ENCODE measurements around the gene KLB.

The KLB gene

DNA sequence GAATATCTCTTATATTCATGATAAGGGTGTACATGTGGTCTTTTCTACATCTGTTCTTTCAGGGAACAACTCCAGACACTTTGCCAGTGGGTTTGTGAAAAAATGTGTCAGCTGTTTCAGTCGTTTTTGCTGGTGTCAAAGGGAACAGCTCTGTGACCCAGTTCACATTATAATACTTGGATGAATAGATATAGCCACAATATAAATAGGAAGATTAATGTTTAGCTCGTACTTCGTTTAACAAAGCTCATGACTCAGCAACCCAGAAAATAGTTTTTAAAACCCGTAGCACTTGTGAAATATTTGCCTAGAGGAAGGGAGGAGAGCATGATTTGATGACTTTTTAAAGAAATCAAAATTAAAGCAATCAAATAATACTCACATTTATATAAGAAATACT, 60.0 kb downstream of the KLB start:
- no peak overlapping the region for H3K9ac ChIP-seq (ENCODE audit: low read depth, low read length)
- H3K27me3 ChIP-seq (ENCODE audit: control insufficient read depth, insufficient read depth, low read length): no peaks in the 10 kb centered on the region
- H3K27ac ChIP-seq (ENCODE audit: low read depth, low read length): no peak overlapping the region
- no peaks in the 10 kb centered on the region for H3K4me1 ChIP-seq (ENCODE audit: control insufficient read depth, insufficient read depth, low read length)
- H3K9me3 ChIP-seq (ENCODE audit: control insufficient read depth, insufficient read depth, low read length): no peaks in the 10 kb centered on the region
- no peak overlapping the region for H3K4me3 ChIP-seq (ENCODE audit: low read depth, low read length)
- H3K36me3 ChIP-seq (ENCODE audit: control insufficient read depth, insufficient read depth, low read length): peaks cover 81% of the 10 kb centered on the region

DNA sequence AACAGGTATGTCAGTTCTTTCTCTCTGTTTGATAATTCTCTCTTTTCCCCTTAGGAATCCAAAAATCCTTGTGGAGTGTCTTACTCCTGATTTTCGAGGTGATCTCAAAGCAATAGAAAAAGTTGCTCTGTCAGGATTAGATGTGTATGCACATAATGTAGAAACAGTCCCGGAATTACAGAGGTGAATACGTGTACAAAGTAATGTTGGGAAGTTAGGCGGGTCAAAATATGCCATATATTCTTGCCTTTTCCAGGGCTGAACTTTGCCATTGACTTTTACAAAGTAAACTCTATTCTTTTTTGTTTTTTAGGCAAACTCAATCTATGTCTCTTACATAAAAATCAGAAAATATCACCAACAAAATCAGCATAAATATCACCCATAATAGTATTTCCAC, 60.7 kb downstream of the KLB start:
- H3K27me3 ChIP-seq (ENCODE audit: control insufficient read depth, insufficient read depth, low read length): no peaks in the 10 kb centered on the region
- H3K36me3 ChIP-seq (ENCODE audit: control insufficient read depth, insufficient read depth, low read length): peaks cover 82% of the 10 kb centered on the region
- H3K27ac ChIP-seq (ENCODE audit: low read depth, low read length): no peak overlapping the region
- no peaks in the 10 kb centered on the region for H3K4me1 ChIP-seq (ENCODE audit: control insufficient read depth, insufficient read depth, low read length)
- H3K9me3 ChIP-seq (ENCODE audit: control insufficient read depth, insufficient read depth, low read length): no peaks in the 10 kb centered on the region
- no peak overlapping the region for H3K4me3 ChIP-seq (ENCODE audit: low read depth, low read length)
- no peak overlapping the region for H3K9ac ChIP-seq (ENCODE audit: low read depth, low read length)

DNA sequence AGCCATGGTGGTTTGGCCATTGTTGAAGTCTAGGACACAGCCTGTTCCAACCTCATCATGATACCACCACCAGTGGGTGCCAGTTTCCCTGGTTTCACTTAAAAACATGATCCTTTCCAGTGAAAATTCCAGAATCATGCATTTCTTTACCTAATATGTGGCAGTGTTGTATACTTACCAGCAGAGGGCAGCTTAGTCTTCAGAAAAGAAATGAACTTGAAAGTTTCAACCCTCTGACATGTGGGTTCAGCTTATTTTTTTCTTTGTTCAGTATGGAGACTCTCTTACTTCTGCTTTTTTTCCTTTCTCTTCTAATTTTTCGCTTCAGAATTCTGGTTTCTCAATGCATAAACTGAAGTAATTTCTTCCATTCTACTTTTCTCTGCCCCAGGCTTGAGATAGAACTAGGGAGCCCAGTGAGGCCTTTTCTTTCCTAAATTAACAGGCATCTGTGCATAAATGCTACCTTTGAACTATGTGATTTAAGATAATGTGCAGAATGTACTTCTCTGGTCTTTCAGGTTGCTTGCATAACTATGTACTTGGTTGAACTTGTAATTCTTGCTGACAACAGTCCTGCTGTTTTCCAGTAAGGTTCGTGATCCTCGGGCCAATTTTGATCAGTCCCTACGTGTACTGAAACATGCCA, 62.8 kb downstream of the KLB start:
- H3K36me3 ChIP-seq (ENCODE audit: control insufficient read depth, insufficient read depth, low read length): peaks cover 78% of the 10 kb centered on the region
- H3K4me3 ChIP-seq (ENCODE audit: low read depth, low read length): no peak overlapping the region
- no peaks in the 10 kb centered on the region for H3K4me1 ChIP-seq (ENCODE audit: control insufficient read depth, insufficient read depth, low read length)
- H3K27ac ChIP-seq (ENCODE audit: low read depth, low read length): peak overlapping the region; percentile 59
- H3K9me3 ChIP-seq (ENCODE audit: control insufficient read depth, insufficient read depth, low read length): no peaks in the 10 kb centered on the region
- no peak overlapping the region for H3K9ac ChIP-seq (ENCODE audit: low read depth, low read length)
- H3K27me3 ChIP-seq (ENCODE audit: control insufficient read depth, insufficient read depth, low read length): no peaks in the 10 kb centered on the region

DNA sequence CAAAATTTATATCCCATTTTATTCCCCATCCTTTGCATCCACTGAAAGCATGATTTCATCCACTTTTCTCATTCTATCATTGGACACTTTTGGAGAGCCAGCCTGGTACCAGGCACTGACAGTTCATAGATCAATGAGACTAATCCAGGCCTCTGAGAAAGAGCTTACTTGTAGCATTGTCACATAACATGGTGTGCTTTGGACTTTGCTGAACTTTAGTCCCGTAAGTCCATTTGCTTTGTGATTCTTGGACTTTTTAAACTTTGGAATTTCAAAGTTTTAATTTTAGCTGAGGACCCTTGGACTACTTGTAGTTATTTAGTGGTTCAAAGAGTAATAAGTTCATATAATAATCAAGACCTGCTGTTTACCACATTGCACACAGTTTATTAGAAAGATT, 63.7 kb downstream of the KLB start:
- Histone ChIP-seq H3K27ac (ENCODE audit: low read depth, low read length) (no peak overlapping the region), H3K36me3 (ENCODE audit: control insufficient read depth, insufficient read depth, low read length) (peaks cover 70% of the 10 kb centered on the region), H3K4me1 (ENCODE audit: control insufficient read depth, insufficient read depth, low read length) (no peaks in the 10 kb centered on the region)

DNA sequence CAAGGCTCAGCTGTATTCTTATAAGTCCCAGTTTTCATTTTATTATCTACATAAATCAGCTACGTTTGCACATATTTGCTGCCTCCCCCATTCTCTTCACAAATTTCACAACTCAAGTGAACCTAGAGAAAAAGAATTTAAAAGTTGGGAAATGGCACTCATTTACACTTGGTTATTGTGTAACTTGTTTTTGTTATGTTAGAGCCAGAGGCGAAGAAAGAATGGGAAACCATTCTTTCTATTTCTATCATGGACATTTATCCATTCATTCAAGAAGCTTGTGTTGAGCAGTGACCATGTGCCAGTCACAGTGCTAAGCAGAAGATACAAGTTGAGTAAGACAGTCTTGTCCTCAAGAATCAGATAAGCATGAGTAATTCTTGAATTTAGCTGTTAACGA, 65.7 kb downstream of the KLB start:
- Histone ChIP-seq H3K27ac (ENCODE audit: low read depth, low read length) (no peak overlapping the region), H3K9ac (ENCODE audit: low read depth, low read length) (no peak overlapping the region), H3K4me1 (ENCODE audit: control insufficient read depth, insufficient read depth, low read length) (no peaks in the 10 kb centered on the region), H3K36me3 (ENCODE audit: control insufficient read depth, insufficient read depth, low read length) (peaks cover 67% of the 10 kb centered on the region), H3K27me3 (ENCODE audit: control insufficient read depth, insufficient read depth, low read length) (no peaks in the 10 kb centered on the region), H3K4me3 (ENCODE audit: low read depth, low read length) (no peak overlapping the region), H3K9me3 (ENCODE audit: control insufficient read depth, insufficient read depth, low read length) (no peaks in the 10 kb centered on the region)

More for the DNA sequence above, 63.7 kb downstream of the KLB start:
- Histone ChIP-seq H3K9ac (ENCODE audit: low read depth, low read length) (no peak overlapping the region), H3K9me3 (ENCODE audit: control insufficient read depth, insufficient read depth, low read length) (no peaks in the 10 kb centered on the region), H3K4me3 (ENCODE audit: low read depth, low read length) (no peak overlapping the region), H3K27me3 (ENCODE audit: control insufficient read depth, insufficient read depth, low read length) (no peaks in the 10 kb centered on the region)

DNA sequence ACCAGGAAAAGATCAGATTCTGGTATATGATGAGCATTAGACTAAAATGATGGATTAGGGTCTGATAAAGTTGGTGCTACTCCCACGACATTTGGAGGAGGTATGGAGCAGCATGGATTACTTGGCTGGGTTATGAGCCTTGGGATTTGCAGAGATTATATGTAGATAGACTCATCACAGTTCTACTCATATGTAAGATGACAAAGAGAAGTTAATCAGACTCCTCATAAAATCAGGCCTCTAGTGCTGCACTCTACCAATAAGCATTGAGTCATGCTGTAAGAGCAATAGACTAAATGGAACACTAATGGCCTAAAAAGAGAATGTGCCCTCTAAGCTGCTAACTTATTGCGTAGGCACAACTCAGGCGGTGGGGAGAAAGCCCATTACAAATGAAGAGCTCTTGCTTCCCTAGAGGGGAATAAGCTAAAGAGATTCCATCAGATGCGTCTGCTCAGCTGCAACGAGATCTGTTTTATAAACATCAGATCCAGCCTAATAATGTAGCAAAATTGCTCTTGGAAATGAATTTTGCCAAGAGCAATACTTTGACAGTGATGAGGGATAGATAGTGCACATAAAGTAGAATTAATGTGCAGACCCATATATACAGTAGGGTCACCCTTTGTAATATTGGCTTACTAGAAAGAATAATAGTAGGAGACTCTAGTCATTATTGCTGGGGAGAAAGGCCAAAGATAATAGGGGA, 69.6 kb downstream of the KLB start:
- Histone ChIP-seq H3K4me3 (ENCODE audit: low read depth, low read length) (no peak overlapping the region), H3K27me3 (ENCODE audit: control insufficient read depth, insufficient read depth, low read length) (no peaks in the 10 kb centered on the region), H3K4me1 (ENCODE audit: control insufficient read depth, insufficient read depth, low read length) (no peaks in the 10 kb centered on the region), H3K9me3 (ENCODE audit: control insufficient read depth, insufficient read depth, low read length) (no peaks in the 10 kb centered on the region), H3K36me3 (ENCODE audit: control insufficient read depth, insufficient read depth, low read length) (peaks cover 41% of the 10 kb centered on the region), H3K27ac (ENCODE audit: low read depth, low read length) (no peak overlapping the region), H3K9ac (ENCODE audit: low read depth, low read length) (no peak overlapping the region)

DNA sequence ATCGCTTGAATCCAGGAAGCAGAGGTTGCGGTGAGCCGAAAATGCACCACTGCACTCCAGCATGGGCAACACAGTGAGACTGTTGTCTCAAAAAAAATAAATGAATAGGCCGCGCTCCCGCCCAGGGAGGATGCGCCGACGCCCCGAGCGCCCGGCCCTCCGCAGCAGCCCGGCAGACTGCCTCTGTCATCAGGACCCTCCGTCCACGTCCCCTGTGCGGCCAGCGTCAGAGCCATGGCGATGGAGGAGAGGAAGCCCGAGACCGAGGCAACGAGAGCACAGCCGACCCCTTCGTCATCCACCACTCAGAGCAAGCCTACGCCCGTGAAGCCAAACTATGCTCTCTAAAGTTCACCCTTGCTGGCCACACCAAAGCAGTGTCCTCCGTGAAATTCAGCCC, 73.5 kb downstream of the KLB start:
- H3K9me3 ChIP-seq (ENCODE audit: control insufficient read depth, insufficient read depth, low read length): no peaks in the 10 kb centered on the region
- H3K4me3 ChIP-seq (ENCODE audit: low read depth, low read length): no peak overlapping the region
- no peak overlapping the region for H3K27ac ChIP-seq (ENCODE audit: low read depth, low read length)
- no peaks in the 10 kb centered on the region for H3K4me1 ChIP-seq (ENCODE audit: control insufficient read depth, insufficient read depth, low read length)
- peaks cover 17% of the 10 kb centered on the region for H3K36me3 ChIP-seq (ENCODE audit: control insufficient read depth, insufficient read depth, low read length)
- no peaks in the 10 kb centered on the region for H3K27me3 ChIP-seq (ENCODE audit: control insufficient read depth, insufficient read depth, low read length)
- no peak overlapping the region for H3K9ac ChIP-seq (ENCODE audit: low read depth, low read length)

DNA sequence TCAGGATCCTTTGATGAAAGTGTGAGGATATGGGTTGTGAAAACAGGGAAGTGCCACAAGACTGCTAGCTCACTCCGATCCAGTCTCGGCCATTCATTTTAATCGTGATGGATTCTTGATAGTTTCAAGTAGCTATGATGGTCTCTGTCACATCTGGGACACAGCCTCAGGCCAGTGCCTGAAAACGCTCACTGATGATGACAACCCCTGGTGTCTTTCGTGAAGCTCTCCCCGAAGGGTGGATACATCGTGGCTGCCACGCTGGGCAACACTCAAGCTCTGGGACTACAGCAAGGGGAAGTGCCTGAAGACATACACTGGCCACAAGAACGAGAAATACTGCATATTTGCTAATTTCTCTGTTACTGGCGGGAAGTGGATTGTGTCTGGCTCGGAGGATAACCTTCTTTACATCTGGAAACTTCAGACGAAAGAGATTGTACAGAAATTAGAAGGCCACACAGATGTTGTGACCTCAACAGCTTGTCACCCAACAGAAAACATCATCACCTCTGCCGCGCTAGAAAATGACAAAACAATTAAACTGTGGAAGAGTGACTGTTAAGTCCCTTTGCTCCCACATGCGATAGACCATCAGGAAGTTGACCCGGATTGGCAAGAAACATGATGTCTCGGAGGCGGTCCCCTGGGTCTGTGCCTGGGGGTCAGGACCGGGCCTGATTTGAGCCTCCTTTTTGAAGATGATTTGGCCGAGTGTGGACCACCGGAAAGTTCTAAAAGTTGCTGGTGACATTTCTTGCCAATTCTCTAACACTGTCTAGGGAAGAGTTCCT, 74.4 kb downstream of the KLB start:
- peaks cover 14% of the 10 kb centered on the region for H3K36me3 ChIP-seq (ENCODE audit: control insufficient read depth, insufficient read depth, low read length)
- no peak overlapping the region for H3K9ac ChIP-seq (ENCODE audit: low read depth, low read length)
- H3K4me3 ChIP-seq (ENCODE audit: low read depth, low read length): no peak overlapping the region
- H3K9me3 ChIP-seq (ENCODE audit: control insufficient read depth, insufficient read depth, low read length): no peaks in the 10 kb centered on the region
- H3K27ac ChIP-seq (ENCODE audit: low read depth, low read length): no peak overlapping the region
- no peaks in the 10 kb centered on the region for H3K4me1 ChIP-seq (ENCODE audit: control insufficient read depth, insufficient read depth, low read length)
- no peaks in the 10 kb centered on the region for H3K27me3 ChIP-seq (ENCODE audit: control insufficient read depth, insufficient read depth, low read length)

DNA sequence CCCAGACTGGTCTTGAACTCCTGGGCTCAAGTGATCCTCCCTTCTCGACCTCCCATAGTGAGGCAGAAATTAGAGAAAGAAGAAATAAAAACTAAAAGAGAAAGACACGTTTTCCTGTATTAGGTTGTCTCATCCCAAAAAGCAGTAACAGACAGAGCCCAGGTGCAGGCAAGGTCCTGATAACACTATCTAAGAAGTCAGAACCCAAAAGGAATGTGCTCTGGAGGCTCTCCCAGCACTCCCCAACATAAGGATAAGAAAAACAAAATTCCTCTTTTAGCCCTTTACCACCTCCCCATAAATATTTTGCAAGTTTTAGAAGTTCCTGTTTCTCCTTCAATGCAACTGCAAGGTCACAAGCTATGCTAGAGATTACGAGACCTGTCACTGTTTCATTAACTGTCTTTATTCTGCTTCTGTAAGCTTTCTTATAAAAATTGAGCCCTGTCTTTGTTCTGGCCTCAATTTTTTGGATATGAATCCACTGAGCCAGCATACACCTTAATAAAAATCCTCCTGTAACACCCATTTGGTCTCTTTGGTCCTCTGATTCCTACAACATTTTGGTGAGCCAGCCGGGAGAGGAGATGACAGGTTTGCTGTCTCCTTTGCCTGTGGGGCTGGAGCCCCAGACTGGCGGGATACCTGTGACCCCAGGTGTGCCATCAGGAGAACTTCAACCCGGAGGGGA, 78.0 kb downstream of the KLB start:
- H3K9me3 ChIP-seq (ENCODE audit: control insufficient read depth, insufficient read depth, low read length): no peaks in the 10 kb centered on the region
- no peaks in the 10 kb centered on the region for H3K27me3 ChIP-seq (ENCODE audit: control insufficient read depth, insufficient read depth, low read length)
- H3K4me1 ChIP-seq (ENCODE audit: control insufficient read depth, insufficient read depth, low read length): no peaks in the 10 kb centered on the region
- H3K36me3 ChIP-seq (ENCODE audit: control insufficient read depth, insufficient read depth, low read length): no peaks in the 10 kb centered on the region
- no peak overlapping the region for H3K4me3 ChIP-seq (ENCODE audit: low read depth, low read length)
- H3K27ac ChIP-seq (ENCODE audit: low read depth, low read length): no peak overlapping the region
- H3K9ac ChIP-seq (ENCODE audit: low read depth, low read length): no peak overlapping the region

DNA sequence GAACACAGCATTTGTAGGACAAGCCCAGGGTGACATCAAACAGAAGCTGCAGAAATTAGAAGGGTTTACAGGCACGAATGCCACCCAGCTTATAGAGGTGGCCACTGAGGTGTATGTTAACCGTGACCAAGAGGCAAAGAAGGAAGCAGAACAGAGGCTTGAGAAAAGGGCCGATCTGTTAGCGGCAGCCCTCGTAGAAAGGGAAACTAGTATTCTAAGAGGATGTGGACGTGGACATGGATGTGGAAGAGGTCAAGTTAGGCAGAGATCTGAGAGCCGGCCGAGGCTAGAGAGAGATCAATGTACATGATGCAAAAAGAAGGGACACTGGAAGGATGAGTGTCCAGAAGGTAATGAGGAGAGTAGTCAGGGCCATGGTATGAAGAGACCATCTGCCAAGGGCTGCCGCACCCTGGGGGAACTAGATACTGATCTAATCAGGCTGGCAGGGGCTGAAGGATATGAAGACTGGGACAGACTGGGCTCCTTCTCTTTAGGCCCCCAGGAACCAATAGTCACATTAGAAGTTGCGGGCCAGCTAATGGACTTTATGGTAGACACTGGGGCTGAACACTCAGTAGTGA, 79.6 kb downstream of the KLB start:
- Histone ChIP-seq H3K9me3 (ENCODE audit: control insufficient read depth, insufficient read depth, low read length) (no peaks in the 10 kb centered on the region), H3K27me3 (ENCODE audit: control insufficient read depth, insufficient read depth, low read length) (no peaks in the 10 kb centered on the region), H3K27ac (ENCODE audit: low read depth, low read length) (no peak overlapping the region), H3K4me3 (ENCODE audit: low read depth, low read length) (no peak overlapping the region), H3K4me1 (ENCODE audit: control insufficient read depth, insufficient read depth, low read length) (no peaks in the 10 kb centered on the region), H3K9ac (ENCODE audit: low read depth, low read length) (no peak overlapping the region), H3K36me3 (ENCODE audit: control insufficient read depth, insufficient read depth, low read length) (no peaks in the 10 kb centered on the region)

Data from HUES48 (cell line).